ENCODE data around the gene MAP7. TPM values are rescaled to one million over a fixed set of nuclear protein-coding genes. Genes with fewer than 3 reads are reported as not detected.

MAP7 gene
- total and polyA plus RNA-seq, 2 experiments from 2014 or later = 44.7 to 49.2 TPM

- peaks cover 21% of the 10 kb centered on the region for H3K4me1 Mint-ChIP-seq
- no peaks in the 10 kb centered on the region for H3F3A ChIP-seq (replicated peaks; ENCODE audit: low read depth)
- H3K27me3 Mint-ChIP-seq (ENCODE audit: insufficient read depth, low read depth, poor library complexity) = peaks cover 10% of the 10 kb centered on the region
- no peaks in the 10 kb centered on the region for H3K9me2 ChIP-seq (ENCODE audit: insufficient read depth)
- DNase-seq (ENCODE audit: low spot score) (no peak), ATAC-seq (no peak)
- peak overlapping the region; percentile 9; the same call in 2 of the 3 replicates for H3K4me3 Mint-ChIP-seq
- H3K4me1 ChIP-seq (ENCODE audit: insufficient read depth) = peaks cover 19% of the 10 kb centered on the region
- no peaks in the 10 kb centered on the region; the same call in 2 of the 3 replicates for H3K36me3 Mint-ChIP-seq (ENCODE audit: low read depth)
- H3K27ac ChIP-seq (ENCODE audit: low read depth) = no peak overlapping the region
- peaks cover 26% of the 10 kb centered on the region for H3K79me2 ChIP-seq (replicated peaks; ENCODE audit: insufficient read depth)
- no peaks in the 10 kb centered on the region for H3K9me3 Mint-ChIP-seq
- no peak overlapping the region for H3K4me3 ChIP-seq
- no peaks in the 10 kb centered on the region for H3K36me3 ChIP-seq (ENCODE audit: insufficient read depth)
- peaks cover 37% of the 10 kb centered on the region for H3K27me3 ChIP-seq (ENCODE audit: insufficient read depth)
- H2AFZ ChIP-seq = no peak overlapping the region
- no peak overlapping the region for H3K4me2 ChIP-seq
- no peak for TF ChIP-seq CTCF (conservative IDR thresholded peaks at IDR 0.05; ENCODE audit: low read depth in 2 of 2)
- no peak for TF ChIP-seq ZNF114 (CRISPR knock-in tag; IDR thresholded peaks at IDR 0.05)
- TF ChIP-seq REST (IDR thresholded peaks at IDR 0.05; ENCODE audit: unreplicated experiment) = no peak
- TF ChIP-seq POLR2AphosphoS5 (IDR thresholded peaks at IDR 0.05; ENCODE audit: low read depth) = no peak
- no peak overlapping the region for H3K27ac Mint-ChIP-seq
- peaks cover 4% of the 10 kb centered on the region; the same call in 1 of the 2 replicates for H4K20me1 ChIP-seq (replicated peaks; ENCODE audit: insufficient read depth)
Measured at GRCh38 chr6:136552054-136552453, 1.8 kb upstream of the MAP7 start.

- no peaks in the 10 kb centered on the region for H3K9me2 ChIP-seq (ENCODE audit: insufficient read depth)
- H4K20me1 ChIP-seq (replicated peaks; ENCODE audit: insufficient read depth) = peaks cover 4% of the 10 kb centered on the region; the same call in 1 of the 2 replicates
- ATAC-seq (no peak), DNase-seq (ENCODE audit: low spot score) (no peak)
- no peaks in the 10 kb centered on the region for H3K9me3 Mint-ChIP-seq
- H3K79me2 ChIP-seq (replicated peaks; ENCODE audit: insufficient read depth) = peaks cover 36% of the 10 kb centered on the region
- peak overlapping the region; percentile 73 for H3K4me3 Mint-ChIP-seq
- peak overlapping the region; percentile 93 for H3K4me3 ChIP-seq
- TF ChIP-seq CREB1 (CRISPR knock-in tag; IDR thresholded peaks at IDR 0.05; ENCODE audit: low read depth) (no peak), ZNF331 (CRISPR knock-in tag; IDR thresholded peaks at IDR 0.05; ENCODE audit: low read depth) (no peak), EZH2phosphoT487 (IDR thresholded peaks at IDR 0.05; ENCODE audit: unreplicated experiment) (no peak), JUNB (IDR thresholded peaks at IDR 0.05; ENCODE audit: unreplicated experiment) (no peak), CTCF (conservative IDR thresholded peaks at IDR 0.05; ENCODE audit: low read depth in 2 of 2) (no peak)
- H3K27ac ChIP-seq (ENCODE audit: low read depth) = no peak overlapping the region
- peaks cover 37% of the 10 kb centered on the region for H3K27me3 ChIP-seq (ENCODE audit: insufficient read depth)
- H3K4me1 ChIP-seq (ENCODE audit: insufficient read depth) = peaks cover 28% of the 10 kb centered on the region
- H3K36me3 ChIP-seq (ENCODE audit: insufficient read depth) = no peaks in the 10 kb centered on the region
- peaks cover 10% of the 10 kb centered on the region for H3K27me3 Mint-ChIP-seq (ENCODE audit: insufficient read depth, low read depth, poor library complexity)
- peak overlapping the region; percentile 78 for H3K4me2 ChIP-seq
- no peaks in the 10 kb centered on the region for H3F3A ChIP-seq (replicated peaks; ENCODE audit: low read depth)
- H3K4me1 Mint-ChIP-seq = peaks cover 31% of the 10 kb centered on the region
- peak overlapping the region; percentile 48; the same call in 1 of the 2 replicates for H2AFZ ChIP-seq
- H3K27ac Mint-ChIP-seq = no peak overlapping the region
- no peaks in the 10 kb centered on the region; the same call in 2 of the 3 replicates for H3K36me3 Mint-ChIP-seq (ENCODE audit: low read depth)
Measured at GRCh38 chr6:136551103-136551502, 881 bp upstream of the MAP7 start.
